ENCODE measurements around the gene PAPPA. TPM values are rescaled to one million over a fixed set of nuclear protein-coding genes. Genes with fewer than 3 reads are reported as not detected.
A peak's percentile ranks its signal among the peaks of the same experiment; 100 is the strongest.

The PAPPA gene
- total RNA-seq, 1 experiment from 2014 or later = 0.39 TPM

- no peak for DNase-seq (ENCODE audit: low spot score)
Measured at GRCh38 chr9:116230051-116230632, 76.6 kb downstream of the PAPPA start.

DNA sequence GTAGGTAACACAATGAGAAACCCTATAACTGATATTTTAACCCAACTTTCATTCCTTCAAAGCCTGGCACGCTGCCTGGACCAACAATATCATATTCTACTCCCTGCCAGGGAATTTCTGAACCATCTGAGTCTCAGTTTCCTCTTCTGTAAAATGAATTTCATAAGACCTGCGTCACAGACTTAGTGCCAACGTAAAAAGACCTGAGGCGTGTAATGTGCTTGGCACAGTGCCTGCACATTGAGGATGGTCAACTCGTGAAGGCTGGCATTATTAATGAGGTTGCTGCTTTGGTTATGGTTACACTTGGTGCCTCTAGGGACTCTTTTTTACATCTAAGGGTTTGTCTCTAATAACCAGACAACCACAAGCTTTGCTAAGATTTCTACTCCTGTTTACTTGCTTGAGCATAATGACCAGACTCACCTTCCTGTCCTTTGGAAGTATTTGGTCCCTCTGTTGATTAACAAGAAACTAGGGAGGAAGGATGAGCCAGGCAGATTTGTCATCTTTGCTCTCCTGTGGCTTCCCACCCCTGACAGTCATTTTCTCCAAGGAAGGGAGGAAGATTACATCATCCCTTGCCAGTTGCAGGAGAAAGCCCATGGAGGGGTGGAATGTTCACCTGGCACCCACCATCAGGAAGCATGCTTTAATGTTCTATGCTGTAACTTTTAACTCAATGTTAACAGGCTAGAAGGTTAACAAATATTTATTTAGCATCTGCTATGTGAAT, 79.0 kb downstream of the PAPPA start:
- DNase-seq (ENCODE audit: low spot score) = no peak

- DNase-seq (ENCODE audit: low spot score) = no peak
Measured at GRCh38 chr9:116233160-116233530, 79.6 kb downstream of the PAPPA start.

- peak; percentile 38 for DNase-seq (ENCODE audit: low spot score)
Measured at GRCh38 chr9:116234081-116234480, 80.5 kb downstream of the PAPPA start.

- DNase-seq (ENCODE audit: low spot score) = no peak
Measured at GRCh38 chr9:116236979-116237378, 83.4 kb downstream of the PAPPA start.

GRCh38 chr9:116237456-116237855, 83.9 kb downstream of the PAPPA start:
- DNase-seq (ENCODE audit: low spot score) = no peak

- DNase-seq (ENCODE audit: low spot score) = no peak
Measured at GRCh38 chr9:116238225-116238624, 84.6 kb downstream of the PAPPA start.

GRCh38 chr9:116238776-116239340, 85.3 kb downstream of the PAPPA start:
- DNase-seq (ENCODE audit: low spot score) = no peak

DNA sequence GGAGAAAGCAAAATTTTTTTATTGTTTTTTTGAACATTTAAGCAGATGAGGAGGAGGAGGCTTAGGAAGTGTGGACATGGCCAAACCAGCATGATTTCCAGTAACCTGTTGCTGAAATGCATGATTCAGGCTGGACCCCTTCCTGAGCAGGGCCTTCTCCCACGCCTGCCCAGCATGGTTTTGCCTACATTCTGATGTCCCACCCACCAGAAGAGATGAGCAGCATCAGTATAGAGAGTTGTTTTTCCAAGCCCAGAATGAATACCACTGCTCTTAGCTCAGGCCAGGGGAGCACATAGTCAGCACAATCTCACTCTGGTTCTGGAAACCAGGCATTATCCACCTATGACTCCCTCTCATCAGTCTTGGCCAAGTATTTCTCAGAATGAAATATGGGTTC, 90.1 kb downstream of the PAPPA start:
- no peak for DNase-seq (ENCODE audit: low spot score)

DNA sequence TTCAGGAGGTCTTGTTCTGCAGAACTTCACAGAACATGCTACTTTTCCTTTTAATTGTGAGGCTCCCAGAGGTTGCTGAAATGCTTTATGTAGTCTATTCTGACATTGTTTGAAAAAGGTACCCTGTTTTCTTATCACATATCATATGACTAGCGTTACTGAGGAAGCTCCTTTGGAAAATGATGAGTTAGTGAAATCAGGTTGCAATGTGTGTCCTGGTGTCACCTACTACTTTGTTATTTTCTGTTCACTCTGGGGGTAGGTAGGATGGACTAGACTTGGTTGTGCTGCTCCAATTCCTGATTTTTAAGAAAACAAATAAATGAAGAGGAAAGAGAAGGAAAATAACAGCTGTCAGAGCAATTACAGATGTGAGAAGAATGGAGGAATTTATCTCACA, 93.7 kb downstream of the PAPPA start:
- DNase-seq (ENCODE audit: low spot score) = no peak

- no peak for DNase-seq (ENCODE audit: low spot score)
Measured at GRCh38 chr9:116247791-116248374, 94.3 kb downstream of the PAPPA start.

- no peak for DNase-seq (ENCODE audit: low spot score)
Measured at GRCh38 chr9:116250891-116251290, 97.3 kb downstream of the PAPPA start.

GRCh38 chr9:116251366-116251765, 97.8 kb downstream of the PAPPA start:
- DNase-seq (ENCODE audit: low spot score) = no peak

GRCh38 chr9:116260531-116260930, 106.9 kb downstream of the PAPPA start:
- no peak for DNase-seq (ENCODE audit: low spot score)

DNA sequence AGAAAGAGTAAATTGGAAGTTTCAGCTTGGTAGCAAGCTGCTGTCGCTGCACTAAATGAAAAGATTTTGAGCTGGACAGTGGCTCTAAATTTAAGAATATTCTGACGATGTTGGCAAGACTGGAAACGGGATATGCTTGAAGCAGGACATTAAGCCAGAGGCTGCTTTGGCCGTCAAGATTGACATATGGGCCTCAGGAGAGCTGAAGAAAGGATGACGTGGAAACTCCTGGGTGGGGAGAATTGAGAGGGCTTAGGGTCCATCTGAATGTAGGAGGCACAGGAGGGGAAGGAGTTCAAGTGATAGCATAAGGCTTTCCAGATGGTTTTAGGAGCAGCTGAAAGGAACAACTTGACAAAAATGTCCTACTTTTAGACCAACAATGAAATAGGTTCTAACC, 108.9 kb downstream of the PAPPA start:
- DNase-seq (ENCODE audit: low spot score) = no peak

- no peak for DNase-seq (ENCODE audit: low spot score)
Measured at GRCh38 chr9:116264361-116264760, 110.8 kb downstream of the PAPPA start.

DNA sequence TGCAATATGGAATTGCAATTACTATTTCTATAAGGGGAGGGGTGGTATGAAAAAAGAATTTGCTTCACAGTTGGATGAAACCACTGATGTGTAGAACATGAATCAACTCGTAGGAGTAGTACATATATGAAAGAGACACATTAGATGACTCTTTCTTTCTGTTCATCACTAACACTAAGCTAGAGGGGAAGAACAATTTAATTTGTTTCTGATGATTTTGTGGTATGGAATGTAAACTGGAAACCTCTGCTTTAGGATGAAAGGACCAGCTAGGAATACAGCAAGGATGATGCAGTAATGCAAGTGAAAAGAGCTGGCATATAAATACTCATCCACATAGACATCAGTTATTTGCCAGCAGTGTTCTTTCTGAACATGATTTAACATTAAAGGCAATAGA, 113.4 kb downstream of the PAPPA start:
- no peak for DNase-seq (ENCODE audit: low spot score)

DNA sequence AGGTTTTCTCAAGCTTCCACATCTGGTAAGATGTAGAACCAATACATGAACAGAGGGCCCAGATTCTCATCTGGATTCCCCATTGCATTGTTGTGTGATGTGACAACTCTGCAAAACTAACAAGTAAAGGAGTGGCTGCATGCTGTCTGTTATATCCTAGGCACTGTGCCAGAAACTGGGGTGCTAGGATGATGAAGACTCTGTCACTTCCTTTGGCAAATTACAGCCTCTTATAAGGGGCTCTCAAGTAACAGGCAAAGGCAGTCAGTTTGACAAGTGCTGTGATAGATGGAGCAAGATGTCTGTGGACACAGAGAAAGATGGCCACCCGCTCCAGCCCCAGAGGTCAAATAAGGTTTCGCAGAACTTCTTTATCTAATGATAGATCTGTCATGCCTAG, 115.7 kb downstream of the PAPPA start:
- DNase-seq (ENCODE audit: low spot score) = no peak

- DNase-seq (ENCODE audit: low spot score) = no peak
Measured at GRCh38 chr9:116270546-116270945, 117.0 kb downstream of the PAPPA start.

DNA sequence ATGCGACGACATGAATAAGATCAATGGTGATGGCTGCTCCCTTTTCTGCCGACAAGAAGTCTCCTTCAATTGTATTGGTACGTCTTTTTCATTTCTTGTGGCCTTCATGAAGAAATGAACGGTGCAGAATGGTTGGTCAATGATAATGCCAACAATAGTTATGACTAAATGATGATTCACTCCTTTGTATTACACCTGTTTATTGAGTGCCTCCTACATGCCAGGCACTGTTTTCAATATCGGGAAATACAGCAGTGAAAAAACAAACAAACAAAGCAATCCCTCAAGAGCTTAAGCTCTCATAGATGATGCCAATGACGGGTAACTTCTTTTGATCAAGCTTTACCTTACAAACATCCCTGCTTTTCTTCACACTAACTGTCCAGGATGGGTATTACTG, 117.7 kb downstream of the PAPPA start:
- DNase-seq (ENCODE audit: low spot score) = no peak

GRCh38 chr9:116271991-116272390, 118.4 kb downstream of the PAPPA start:
- DNase-seq (ENCODE audit: low spot score) = no peak

GRCh38 chr9:116274293-116274692, 120.7 kb downstream of the PAPPA start:
- DNase-seq (ENCODE audit: low spot score) = no peak
